A172 (cell line): ENCODE results near the gene ADGRE2. TPM values are rescaled to one million over a fixed set of nuclear protein-coding genes. Genes with fewer than 3 reads are reported as not detected.
A peak's percentile ranks its signal among the peaks of the same experiment; 100 is the strongest.
"Not testable (repeated sequence)": the region's sequence is repeated elsewhere in the genome, so short reads cannot be mapped to it uniquely, and the experiment has no call there.

Experiments used
- DNase-seq: peaks from one replicate; pipeline ENCODE4 v3.0.0-alpha.2; 2015; ENCODE audit warnings: low spot score
- total RNA-seq: library from RNA; depleted of rRNA; stranded (reverse); fragments of >200 nt; shearing (Covaris generic); gene quantifications from 2 replicates; pipeline ENCODE4 v1.2.3, GENCODE V29; 2014; rRNA removed

The ADGRE2 gene
- 0.02 and 0.10 TPM in 2 replicates for total RNA-seq

- DNase-seq, result not testable (repeated sequence)
Observed at GRCh38 chr19:14778110-14778845, at the start of gene ADGRE2. ADGRE2 (minus strand) TSS chr19:14778560; CDS start chr19:14776756, 1,804 bp downstream.

DNA sequence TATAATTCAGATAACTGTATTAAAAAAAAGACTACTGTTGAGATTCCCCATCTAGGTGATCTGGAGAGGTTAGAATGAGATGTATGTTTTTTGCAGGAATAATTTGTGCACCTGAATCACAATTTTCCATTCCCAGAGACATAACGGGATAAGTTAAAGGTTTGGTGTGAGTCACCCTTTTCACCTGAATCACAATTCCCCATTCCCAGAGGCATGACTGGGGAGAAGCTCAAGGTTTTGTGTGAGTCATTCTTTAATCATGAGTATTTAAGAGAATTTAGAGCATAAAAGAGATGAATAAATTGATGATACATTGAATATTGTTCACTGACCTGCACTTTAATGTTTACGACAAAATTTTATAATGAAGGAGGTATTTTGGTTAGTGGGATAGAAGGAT is 47.6 kb upstream of the ADGRE2 start:
- DNase-seq, result peak; percentile 22

- no peak for DNase-seq
Observed at GRCh38 chr19:14821937-14822336, 43.6 kb upstream of the ADGRE2 start.

DNA sequence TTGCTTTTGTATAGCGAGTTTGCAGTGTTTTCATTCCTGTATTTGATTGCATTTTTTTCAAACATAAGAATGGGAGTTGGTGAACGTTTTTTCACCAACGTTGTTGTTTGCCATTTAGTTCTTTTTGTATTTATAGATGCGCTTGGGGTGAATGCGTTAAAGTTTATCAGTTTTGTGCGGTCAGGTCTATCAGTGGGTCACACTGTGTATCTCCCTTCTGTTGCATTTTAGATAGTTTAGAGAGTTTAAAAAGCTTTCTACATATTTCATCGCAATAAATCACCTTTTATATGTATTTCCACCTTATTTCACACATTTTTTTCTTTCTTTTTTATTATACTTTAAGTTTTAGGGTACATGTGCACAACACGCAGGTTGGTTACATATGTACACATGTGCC is 40.2 kb upstream of the ADGRE2 start:
- no peak for DNase-seq

DNA sequence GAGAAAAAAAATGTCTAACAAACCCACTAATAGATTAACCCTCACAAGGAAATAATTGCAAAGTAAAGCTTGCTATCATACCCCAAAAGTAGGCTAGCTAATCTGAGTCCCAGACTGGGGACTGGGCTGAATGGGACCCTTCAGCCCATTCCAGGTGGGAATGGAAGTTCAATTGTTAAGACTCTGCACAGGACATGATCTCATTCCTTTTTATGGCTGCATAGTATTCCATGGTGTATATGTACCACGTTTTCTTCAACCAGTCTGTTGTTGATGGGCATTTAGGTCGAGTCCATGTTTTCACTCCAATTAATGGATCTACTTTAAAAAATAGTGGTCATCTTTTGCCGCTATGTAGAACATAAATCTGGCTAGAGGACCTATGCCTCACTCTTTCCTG is 38.7 kb upstream of the ADGRE2 start:
- DNase-seq, result no peak

- DNase-seq, result no peak
Observed at GRCh38 chr19:14814982-14815652, 36.8 kb upstream of the ADGRE2 start.

DNA sequence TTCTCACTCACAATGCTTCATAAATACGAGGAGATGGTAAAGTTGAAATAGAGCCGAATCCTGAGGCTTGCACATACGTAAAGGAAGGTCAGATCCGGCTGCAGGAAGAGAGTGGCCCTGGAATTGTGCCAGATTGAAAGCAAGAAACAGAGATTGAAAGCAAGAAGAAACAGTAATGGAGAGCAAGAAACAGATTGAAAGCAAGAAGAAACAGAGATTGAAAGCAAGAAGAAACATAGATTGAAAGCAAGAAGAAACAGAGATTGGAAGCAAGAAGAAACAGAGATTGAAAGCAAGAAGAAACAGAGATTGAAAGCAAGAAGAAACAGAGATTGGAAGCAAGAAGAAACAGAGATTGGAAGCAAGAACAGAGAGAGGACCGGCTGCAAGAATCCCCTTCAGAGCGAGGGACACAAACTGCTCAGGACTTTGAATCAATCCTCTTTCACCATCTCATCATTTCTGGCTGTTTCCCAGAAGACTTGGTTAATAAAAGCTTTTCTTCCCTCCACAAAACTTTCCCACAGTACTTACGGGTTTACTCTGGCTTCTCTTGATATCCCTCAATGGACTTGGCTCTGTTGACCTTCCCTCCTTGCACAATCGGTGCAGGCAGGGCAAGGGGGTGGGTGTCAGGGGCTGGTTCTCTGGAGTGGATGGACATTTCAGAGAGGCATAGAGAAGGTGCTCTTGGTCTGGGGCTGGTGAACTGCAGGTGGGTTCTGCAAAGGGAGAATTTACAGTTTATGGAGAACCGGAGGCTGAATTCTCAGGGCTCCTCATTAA is 31.1 kb upstream of the ADGRE2 start:
- DNase-seq, result no peak

GRCh38 chr19:14804765-14805164 is 26.4 kb upstream of the ADGRE2 start:
- no peak for DNase-seq

GRCh38 chr19:14798760-14799159 is 20.4 kb upstream of the ADGRE2 start:
- no peak for DNase-seq

GRCh38 chr19:14796021-14796420 is 17.7 kb upstream of the ADGRE2 start:
- DNase-seq, result no peak

- peak; percentile 60 for DNase-seq
Observed at GRCh38 chr19:14795078-14795721, 16.8 kb upstream of the ADGRE2 start.

DNA sequence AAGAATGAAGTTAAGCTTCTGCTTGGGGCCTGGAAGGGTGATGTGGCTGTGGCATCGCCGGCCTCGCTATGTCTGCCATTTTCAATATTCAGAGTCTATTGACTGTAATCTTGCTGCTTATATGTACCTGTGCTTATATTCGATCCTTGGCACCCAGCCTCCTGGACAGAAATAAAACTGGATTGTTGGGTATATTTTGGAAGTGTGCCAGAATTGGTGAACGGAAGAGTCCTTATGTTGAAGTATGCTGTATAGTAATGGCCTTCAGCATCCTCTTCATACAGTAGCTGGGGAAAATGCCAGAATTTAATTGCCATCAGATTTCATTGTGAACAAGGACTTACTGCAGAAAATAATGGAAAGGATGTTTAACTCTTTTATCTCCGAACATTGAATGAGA is 13.9 kb upstream of the ADGRE2 start:
- not testable (repeated sequence) for DNase-seq

- DNase-seq, result no peak
Observed at GRCh38 chr19:14786421-14786851, 8.1 kb upstream of the ADGRE2 start.

DNA sequence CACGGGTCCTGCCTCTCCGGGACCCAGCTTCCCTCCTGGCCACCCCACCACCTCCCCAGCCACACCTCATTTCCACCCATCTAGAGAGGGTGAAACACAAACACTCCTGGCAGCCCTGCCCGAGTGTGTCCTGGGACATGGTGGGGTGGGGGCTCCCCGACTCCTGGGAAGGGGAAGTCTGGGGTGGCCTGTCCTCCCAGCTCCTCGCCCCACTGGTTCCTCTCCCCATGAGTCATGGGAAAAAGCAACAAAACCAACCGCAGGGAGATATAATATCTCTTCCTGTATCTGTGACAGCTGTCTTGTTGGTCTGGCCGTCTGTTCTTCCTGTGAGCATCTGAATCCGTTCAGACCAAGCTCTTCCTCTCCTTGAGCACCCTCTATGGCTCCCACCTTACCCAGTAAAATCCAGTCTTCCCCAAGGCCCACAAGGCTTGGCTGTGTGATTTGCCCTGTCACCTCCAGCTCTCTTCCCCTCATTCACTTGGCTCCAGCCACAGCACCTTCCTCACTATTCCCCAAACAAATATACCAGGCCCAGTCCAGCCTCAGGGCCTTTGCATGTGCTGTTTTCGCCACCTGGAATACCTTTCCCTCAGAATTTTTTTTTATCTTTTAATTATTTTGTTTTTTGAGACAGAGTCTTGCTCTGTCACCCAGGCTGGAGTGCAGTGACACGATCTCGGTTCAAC is 6.9 kb upstream of the ADGRE2 start:
- peak; percentile 90 for DNase-seq

- peak; percentile 68 for DNase-seq
Observed at GRCh38 chr19:14784730-14785101, 6.4 kb upstream of the ADGRE2 start.

GRCh38 chr19:14783410-14783998 is 5.1 kb upstream of the ADGRE2 start:
- DNase-seq, result not testable (repeated sequence)

GRCh38 chr19:14782626-14783409 is 4.5 kb upstream of the ADGRE2 start:
- no peak for DNase-seq

GRCh38 chr19:14781713-14782536 is 3.6 kb upstream of the ADGRE2 start:
- not testable (repeated sequence) for DNase-seq

DNA sequence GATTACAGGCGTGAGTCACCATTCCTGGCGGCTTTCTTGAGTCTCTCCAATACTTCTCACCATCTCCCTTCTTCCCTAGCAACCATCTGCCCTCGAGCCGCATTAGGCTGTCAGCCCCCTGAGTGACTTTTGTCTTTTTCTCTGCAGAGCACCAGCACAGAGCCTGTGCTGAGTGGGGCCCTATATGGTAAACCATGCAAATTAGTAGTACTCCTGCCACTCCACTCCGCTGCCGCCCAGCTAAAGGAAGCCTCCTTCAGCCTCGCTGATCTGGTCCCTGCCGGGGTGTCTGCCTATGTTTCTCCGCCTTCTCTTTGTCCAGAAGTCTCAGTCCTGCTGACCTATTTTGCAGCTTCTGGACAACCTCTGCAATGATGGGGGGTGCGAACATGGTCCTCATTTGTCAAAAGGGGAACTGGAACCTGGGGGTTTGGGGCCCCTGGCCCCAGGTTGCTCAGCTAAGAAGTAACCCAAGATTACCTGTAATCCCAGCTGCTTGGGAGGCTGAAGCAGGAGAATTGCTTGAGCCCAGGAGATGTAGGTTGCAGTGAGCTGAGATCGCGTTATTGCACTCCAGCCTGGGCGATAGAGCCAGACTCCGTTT is 2.4 kb upstream of the ADGRE2 start:
- not testable (repeated sequence) for DNase-seq
